ENCODE data around the gene NSMCE1. TPM values are rescaled to one million over a fixed set of nuclear protein-coding genes. Genes with fewer than 3 reads are reported as not detected.

NSMCE1 gene
- total and polyA plus RNA-seq, 4 donors: 50.4 to 76.9 (median 66.8) TPM

- Histone ChIP-seq H3K27ac (ENCODE audit: low read depth, low read length) (no peak overlapping the region), H3K36me3 (ENCODE audit: control insufficient read depth, insufficient read depth, low read length) (peaks cover 87% of the 10 kb centered on the region), H3K9me3 (ENCODE audit: control insufficient read depth, insufficient read depth, low read length) (no peaks in the 10 kb centered on the region), H3K27me3 (ENCODE audit: control insufficient read depth, insufficient read depth, low read length) (no peaks in the 10 kb centered on the region), H3K4me3 (ENCODE audit: low read depth, low read length) (no peak overlapping the region), H3K4me1 (ENCODE audit: control insufficient read depth, insufficient read depth, low read length) (peaks cover 21% of the 10 kb centered on the region)
- DNase-seq (ENCODE audit: low read depth in 4 of 6, low spot score in 6 of 6): no peak
- WGBS (ENCODE audit: insufficient coverage): 92% methylated on average over 12 of the region's 16 CpGs
These were observed 41.4 kb downstream of the NSMCE1 start for GRCh38 chr16:27226976-27227705.

DNA sequence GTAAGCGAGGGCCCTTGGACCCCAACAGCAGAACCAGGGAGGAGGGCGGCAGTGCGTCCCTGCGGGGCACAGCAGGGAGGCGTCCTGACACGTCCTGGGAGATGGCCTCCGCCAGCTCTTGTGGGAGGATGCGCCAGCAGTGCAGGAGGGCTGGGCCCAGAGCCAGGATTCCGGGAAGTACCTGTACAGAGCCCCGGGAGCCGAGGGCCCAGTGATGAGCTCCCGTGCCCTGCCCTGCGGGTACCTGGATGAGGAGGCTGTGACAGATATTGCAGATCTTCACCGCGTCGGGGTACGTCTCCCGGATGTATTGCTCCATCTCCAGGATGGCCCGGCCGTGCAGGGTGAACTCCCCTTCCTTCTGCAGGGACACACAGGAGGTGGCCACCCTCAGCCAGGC is 42.1 kb downstream of the NSMCE1 start:
- no peak for DNase-seq (ENCODE audit: low read depth in 4 of 6, low spot score in 6 of 6)
- Histone ChIP-seq H3K4me3 (ENCODE audit: low read depth, low read length) (no peak overlapping the region), H3K4me1 (ENCODE audit: control insufficient read depth, insufficient read depth, low read length) (peaks cover 21% of the 10 kb centered on the region), H3K9me3 (ENCODE audit: control insufficient read depth, insufficient read depth, low read length) (no peaks in the 10 kb centered on the region), H3K36me3 (ENCODE audit: control insufficient read depth, insufficient read depth, low read length) (peaks cover 86% of the 10 kb centered on the region), H3K27me3 (ENCODE audit: control insufficient read depth, insufficient read depth, low read length) (no peaks in the 10 kb centered on the region), H3K27ac (ENCODE audit: low read depth, low read length) (no peak overlapping the region)
- WGBS (ENCODE audit: insufficient coverage): 82% methylated on average over 20 of the region's 20 CpGs

GRCh38 chr16:27225536-27226360 is 42.8 kb downstream of the NSMCE1 start:
- H3K36me3 ChIP-seq (ENCODE audit: control insufficient read depth, insufficient read depth, low read length): peaks cover 86% of the 10 kb centered on the region
- peaks cover 21% of the 10 kb centered on the region for H3K4me1 ChIP-seq (ENCODE audit: control insufficient read depth, insufficient read depth, low read length)

DNA sequence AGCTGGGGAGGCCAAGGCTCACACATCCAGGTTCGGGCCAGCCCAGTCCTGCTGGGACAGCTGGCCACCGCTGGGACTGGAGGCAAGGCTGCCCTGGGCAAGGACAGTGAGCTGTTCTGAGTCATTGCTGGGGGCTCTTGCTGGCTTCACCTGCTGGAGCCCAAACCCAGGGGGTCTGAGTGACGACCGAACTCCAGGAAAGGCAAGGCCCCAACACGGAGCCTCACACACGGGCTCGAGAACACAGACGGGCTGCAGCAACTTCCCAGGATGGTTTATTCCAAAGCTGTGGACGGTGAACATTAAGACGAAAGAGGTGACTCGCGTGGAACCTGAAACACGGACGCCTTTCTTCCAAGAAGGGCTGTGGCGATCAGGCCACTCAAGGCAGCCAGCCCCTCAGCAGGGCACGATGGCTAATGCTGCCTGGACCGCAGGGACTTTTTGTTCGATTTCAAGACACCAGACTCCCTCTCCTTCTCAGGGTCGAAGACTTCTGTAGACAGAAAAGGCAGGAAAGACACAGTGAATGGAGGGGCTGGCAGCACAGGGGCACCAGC is 43.8 kb downstream of the NSMCE1 start:
- WGBS (ENCODE audit: insufficient coverage): 72% methylated on average over 16 of the region's 19 CpGs
- no peak for DNase-seq (ENCODE audit: low read depth in 4 of 6, low spot score in 6 of 6)
- H3K9me3 ChIP-seq (ENCODE audit: control insufficient read depth, insufficient read depth, low read length): no peaks in the 10 kb centered on the region
- H3K4me1 ChIP-seq (ENCODE audit: control insufficient read depth, insufficient read depth, low read length): peaks cover 21% of the 10 kb centered on the region
- no peak overlapping the region for H3K4me3 ChIP-seq (ENCODE audit: low read depth, low read length)
- no peaks in the 10 kb centered on the region for H3K27me3 ChIP-seq (ENCODE audit: control insufficient read depth, insufficient read depth, low read length)
- H3K36me3 ChIP-seq (ENCODE audit: control insufficient read depth, insufficient read depth, low read length): peaks cover 84% of the 10 kb centered on the region
- no peak overlapping the region for H3K27ac ChIP-seq (ENCODE audit: low read depth, low read length)

More at GRCh38 chr16:27225536-27226360, 42.8 kb downstream of the NSMCE1 start:
- Histone ChIP-seq H3K4me3 (ENCODE audit: low read depth, low read length) (no peak overlapping the region), H3K27me3 (ENCODE audit: control insufficient read depth, insufficient read depth, low read length) (no peaks in the 10 kb centered on the region), H3K27ac (ENCODE audit: low read depth, low read length) (no peak overlapping the region), H3K9me3 (ENCODE audit: control insufficient read depth, insufficient read depth, low read length) (no peaks in the 10 kb centered on the region)
- no peak for DNase-seq (ENCODE audit: low read depth in 4 of 6, low spot score in 6 of 6)
- 85% methylated on average over 23 of the region's 27 CpGs for WGBS (ENCODE audit: insufficient coverage)

GRCh38 chr16:27224271-27224737 is 44.3 kb downstream of the NSMCE1 start:
- no peaks in the 10 kb centered on the region for H3K9me3 ChIP-seq (ENCODE audit: control insufficient read depth, insufficient read depth, low read length)
- peaks cover 85% of the 10 kb centered on the region for H3K36me3 ChIP-seq (ENCODE audit: control insufficient read depth, insufficient read depth, low read length)
- DNase-seq (ENCODE audit: low read depth in 4 of 6, low spot score in 6 of 6): no peak
- H3K4me3 ChIP-seq (ENCODE audit: low read depth, low read length): no peak overlapping the region
- no peaks in the 10 kb centered on the region for H3K27me3 ChIP-seq (ENCODE audit: control insufficient read depth, insufficient read depth, low read length)
- peaks cover 21% of the 10 kb centered on the region for H3K4me1 ChIP-seq (ENCODE audit: control insufficient read depth, insufficient read depth, low read length)
- 90% methylated on average over 14 of the region's 14 CpGs for WGBS (ENCODE audit: insufficient coverage)
- no peak overlapping the region for H3K27ac ChIP-seq (ENCODE audit: low read depth, low read length)

GRCh38 chr16:27223701-27224100 is 44.9 kb downstream of the NSMCE1 start:
- no peaks in the 10 kb centered on the region for H3K27me3 ChIP-seq (ENCODE audit: control insufficient read depth, insufficient read depth, low read length)
- no peak overlapping the region for H3K27ac ChIP-seq (ENCODE audit: low read depth, low read length)
- H3K4me1 ChIP-seq (ENCODE audit: control insufficient read depth, insufficient read depth, low read length): peaks cover 17% of the 10 kb centered on the region
- 82% methylated on average over 5 of the region's 6 CpGs for WGBS (ENCODE audit: insufficient coverage)
- no peak for DNase-seq (ENCODE audit: low read depth in 4 of 6, low spot score in 6 of 6)
- H3K36me3 ChIP-seq (ENCODE audit: control insufficient read depth, insufficient read depth, low read length): peaks cover 84% of the 10 kb centered on the region
- no peaks in the 10 kb centered on the region for H3K9me3 ChIP-seq (ENCODE audit: control insufficient read depth, insufficient read depth, low read length)
- no peak overlapping the region for H3K4me3 ChIP-seq (ENCODE audit: low read depth, low read length)

GRCh38 chr16:27223226-27223610 is 45.4 kb downstream of the NSMCE1 start:
- Histone ChIP-seq H3K36me3 (ENCODE audit: control insufficient read depth, insufficient read depth, low read length) (peaks cover 84% of the 10 kb centered on the region), H3K9me3 (ENCODE audit: control insufficient read depth, insufficient read depth, low read length) (no peaks in the 10 kb centered on the region), H3K4me1 (ENCODE audit: control insufficient read depth, insufficient read depth, low read length) (peaks cover 17% of the 10 kb centered on the region), H3K27me3 (ENCODE audit: control insufficient read depth, insufficient read depth, low read length) (no peaks in the 10 kb centered on the region), H3K27ac (ENCODE audit: low read depth, low read length) (no peak overlapping the region), H3K4me3 (ENCODE audit: low read depth, low read length) (no peak overlapping the region)
- 89% methylated on average over 5 of the region's 8 CpGs for WGBS (ENCODE audit: insufficient coverage)
- no peak for DNase-seq (ENCODE audit: low read depth in 4 of 6, low spot score in 6 of 6)

DNA sequence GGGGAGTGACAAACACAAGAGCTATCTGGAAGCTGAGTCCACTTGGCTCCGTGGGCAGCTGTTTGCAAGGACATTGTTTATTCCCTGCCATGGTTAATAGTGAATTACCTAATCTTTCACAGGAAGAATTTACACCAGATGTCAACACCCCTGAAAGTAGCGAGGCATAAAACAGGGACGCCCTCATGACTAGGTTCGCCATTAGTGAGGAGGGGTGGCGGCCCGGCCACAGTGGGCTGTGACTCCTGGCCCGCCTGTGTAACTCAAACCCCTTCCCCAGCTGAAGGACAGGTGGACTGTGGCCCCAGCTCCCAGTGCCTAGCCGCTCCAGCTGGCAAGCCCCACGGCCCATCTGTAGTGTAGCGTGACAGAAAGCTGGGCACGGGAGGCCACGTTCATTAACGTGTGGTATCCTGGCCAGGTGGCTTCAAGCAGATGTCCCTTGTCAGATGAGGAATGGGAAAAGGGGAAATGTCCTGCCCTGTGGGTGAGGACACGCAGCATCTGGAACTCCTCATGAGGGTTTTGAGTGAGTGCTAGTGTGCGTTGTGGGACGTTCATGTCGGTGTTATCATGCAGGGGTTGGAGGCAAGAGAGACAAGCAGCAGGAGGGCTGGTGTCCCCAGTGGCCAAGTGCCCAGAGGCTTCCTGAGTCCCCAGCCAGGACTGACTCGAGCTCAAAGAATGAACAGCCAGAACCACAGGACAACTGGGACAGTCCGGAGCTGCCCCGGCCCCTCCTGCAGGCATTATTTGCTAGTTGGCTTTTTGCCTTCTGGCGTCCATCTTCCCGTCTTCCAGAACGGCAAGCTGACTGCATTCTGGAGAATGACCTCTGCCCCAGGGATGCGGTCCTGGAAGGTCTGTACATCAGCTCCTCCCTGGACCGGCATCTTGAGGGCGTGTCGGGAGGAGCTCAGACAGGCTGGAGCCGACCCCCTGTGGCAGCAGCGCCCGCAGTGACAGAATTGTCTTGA is 46.0 kb downstream of the NSMCE1 start:
- Histone ChIP-seq H3K4me3 (ENCODE audit: low read depth, low read length) (no peak overlapping the region), H3K9me3 (ENCODE audit: control insufficient read depth, insufficient read depth, low read length) (no peaks in the 10 kb centered on the region), H3K4me1 (ENCODE audit: control insufficient read depth, insufficient read depth, low read length) (peaks cover 20% of the 10 kb centered on the region), H3K27me3 (ENCODE audit: control insufficient read depth, insufficient read depth, low read length) (no peaks in the 10 kb centered on the region), H3K36me3 (ENCODE audit: control insufficient read depth, insufficient read depth, low read length) (peaks cover 83% of the 10 kb centered on the region), H3K27ac (ENCODE audit: low read depth, low read length) (no peak overlapping the region)
- DNase-seq (ENCODE audit: low read depth in 4 of 6, low spot score in 6 of 6): no peak
- WGBS (ENCODE audit: insufficient coverage): 59% methylated on average over 29 of the region's 30 CpGs
